OCI-LY3 (cell line): Measurements from ENCODE around the gene GLUD1.
"Not testable (repeated sequence)": the region's sequence is repeated elsewhere in the genome, so short reads cannot be mapped to it uniquely, and the experiment has no call there.

Experiments used
- H2AFZ ChIP-seq: fragments of 200-600, 300-600 bp; shearing (Covaris generic); 2 replicates; pipeline ENCODE4 v1.6.0; 2014; ENCODE audit warnings: antibody characterized with exemption, low read depth, low read length
- H3K27ac ChIP-seq: fragments of 200-600, 300-600 bp; sonication (generic); 2 replicates; pipeline ENCODE4 v1.5.1; 2014; ENCODE audit warnings: mild to moderate bottlenecking, low read length, moderate library complexity, mixed read lengths
- H3K27me3 ChIP-seq: fragments of 200-600, 300-600 bp; sonication (generic); 2 replicates; pipeline ENCODE4 v1.6.1; 2014; ENCODE audit warnings: low read depth, low read length, mixed read lengths
- H3K36me3 ChIP-seq: fragments of 200-600, 300-600 bp; sonication (generic); replicated peaks from 2 replicates; pipeline ENCODE3; 2014; ENCODE audit warnings: low read depth, low read length, mixed read lengths
- H3K4me1 ChIP-seq: fragments of 300-600, 200-600 bp; sonication (generic); 2 replicates; pipeline ENCODE4 v1.6.1; 2014; ENCODE audit warnings: low read length, mixed read lengths
- H3K4me2 ChIP-seq: fragments of 200-600, 300-600 bp; sonication (generic); 2 replicates; pipeline ENCODE4 v1.6.1; 2014; ENCODE audit warnings: low read length, mixed read lengths
- H3K4me3 ChIP-seq: fragments of 300-600, 200-600 bp; sonication (generic); 2 replicates; pipeline ENCODE4 v1.5.1; 2014; ENCODE audit warnings: antibody characterized with exemption, mild to moderate bottlenecking, low read length, moderate library complexity
- H3K79me2 ChIP-seq: fragments of 300-600, 200-600 bp; shearing (Covaris generic); 2 replicates; pipeline ENCODE4 v1.6.1; 2014; ENCODE audit warnings: mild to moderate bottlenecking, low read length, mixed read lengths
- H3K9ac ChIP-seq: fragments of 300-600, 200-600 bp; shearing (Covaris generic); 2 replicates; pipeline ENCODE4 v1.6.0; 2014; ENCODE audit warnings: mild to moderate bottlenecking, low read length, moderate library complexity
- H3K9me3 ChIP-seq: fragments of 200-600, 300-600 bp; shearing (Covaris generic); 2 replicates; pipeline ENCODE4 v1.6.1; 2014; ENCODE audit warnings: low read length, mixed read lengths; ENCODE audit not compliant: insufficient read depth
- H4K20me1 ChIP-seq: fragments of 200-600, 300-600 bp; sonication (generic); 2 replicates; pipeline ENCODE4 v1.6.1; 2016; ENCODE audit warnings: low read length, mixed read lengths; ENCODE audit not compliant: insufficient read depth
- CTCF ChIP-seq: fragments of 200-600, 300-600 bp; sonication (generic); IDR thresholded peaks from 2 replicates; pipeline ENCODE4 v1.5.1; 2014; ENCODE audit warnings: antibody characterized with exemption, low read length, low read depth
- EZH2phosphoT487 ChIP-seq: fragments of 200-600 bp; shearing (Covaris generic); IDR thresholded peaks from 2 replicates; pipeline ENCODE4 v1.6.1; 2018; ENCODE audit warnings: antibody characterized with exemption, mixed run types, low read depth

The GLUD1 gene

DNA sequence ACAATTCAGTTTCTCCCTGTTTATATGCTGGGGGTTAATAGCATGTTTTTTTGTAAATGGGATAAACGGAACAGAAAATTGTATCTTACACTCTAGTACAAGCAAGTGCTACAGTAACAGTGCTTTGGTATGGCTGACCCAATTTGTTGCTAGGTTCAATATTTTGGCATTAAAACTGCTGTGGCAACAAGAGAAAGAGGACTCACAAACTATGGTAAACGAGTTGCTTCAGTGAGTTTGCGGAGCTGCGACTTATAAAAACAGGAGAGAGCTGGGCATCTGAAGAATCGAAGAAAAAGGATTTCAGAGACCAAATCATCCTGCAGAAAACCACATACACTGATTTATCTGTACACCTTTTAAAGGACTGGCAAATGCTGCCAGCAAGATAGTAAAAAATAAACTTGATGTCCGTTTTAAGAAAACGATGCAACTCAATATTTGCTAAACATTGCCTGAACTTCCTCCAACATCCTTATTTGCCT is 2.2 kb downstream of the GLUD1 start:
- Histone ChIP-seq H3K27ac (no peak overlapping the region), H2AFZ (no peak overlapping the region), H3K36me3 (peaks cover 25% of the 10 kb centered on the region), H3K4me3 (peak overlapping the region; percentile 98), H3K4me1 (peaks cover 23% of the 10 kb centered on the region), H3K79me2 (peaks cover 86% of the 10 kb centered on the region), H3K9ac (no peak overlapping the region), H3K27me3 (no peaks in the 10 kb centered on the region), H3K4me2 (peak overlapping the region; percentile 86), H3K9me3 (no peaks in the 10 kb centered on the region), H4K20me1 (peaks cover 42% of the 10 kb centered on the region)
- no peak for TF ChIP-seq EZH2phosphoT487
- TF ChIP-seq CTCF, result no peak

DNA sequence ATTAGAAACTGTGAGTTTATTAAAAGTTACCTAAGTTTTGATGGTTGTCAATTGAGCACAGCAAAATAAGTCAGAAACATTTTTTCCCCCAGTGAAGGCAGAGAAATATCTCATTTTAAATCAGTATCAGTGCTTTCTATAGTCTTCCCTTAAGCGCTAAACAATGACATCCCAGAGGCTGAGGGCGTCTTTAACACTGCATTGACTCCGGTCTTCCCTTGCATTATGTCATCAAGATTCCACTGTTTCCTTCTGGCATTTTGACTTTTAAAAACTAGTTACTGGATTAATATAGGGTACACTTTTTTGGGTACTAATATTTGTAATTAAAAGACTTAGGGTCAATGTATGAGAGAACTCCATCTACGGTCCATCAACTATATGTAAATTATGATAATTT is 3.9 kb downstream of the GLUD1 start:
- H4K20me1 ChIP-seq, result peaks cover 51% of the 10 kb centered on the region
- no peak overlapping the region for H3K4me3 ChIP-seq
- peaks cover 14% of the 10 kb centered on the region for H3K4me1 ChIP-seq
- no peak for TF ChIP-seq CTCF
- no peak for TF ChIP-seq EZH2phosphoT487
- H3K27me3 ChIP-seq, result no peaks in the 10 kb centered on the region
- H3K36me3 ChIP-seq, result peaks cover 32% of the 10 kb centered on the region
- no peak overlapping the region for H3K4me2 ChIP-seq
- H3K27ac ChIP-seq, result no peak overlapping the region
- no peaks in the 10 kb centered on the region for H3K9me3 ChIP-seq
- H3K79me2 ChIP-seq, result peaks cover 81% of the 10 kb centered on the region
- H3K9ac ChIP-seq, result no peak overlapping the region
- no peak overlapping the region for H2AFZ ChIP-seq

GRCh38 chr10:87089746-87090145 is 4.9 kb downstream of the GLUD1 start:
- H3K79me2 ChIP-seq, result peaks cover 84% of the 10 kb centered on the region
- no peak for TF ChIP-seq EZH2phosphoT487
- no peak for TF ChIP-seq CTCF
- H3K4me3 ChIP-seq, result no peak overlapping the region

DNA sequence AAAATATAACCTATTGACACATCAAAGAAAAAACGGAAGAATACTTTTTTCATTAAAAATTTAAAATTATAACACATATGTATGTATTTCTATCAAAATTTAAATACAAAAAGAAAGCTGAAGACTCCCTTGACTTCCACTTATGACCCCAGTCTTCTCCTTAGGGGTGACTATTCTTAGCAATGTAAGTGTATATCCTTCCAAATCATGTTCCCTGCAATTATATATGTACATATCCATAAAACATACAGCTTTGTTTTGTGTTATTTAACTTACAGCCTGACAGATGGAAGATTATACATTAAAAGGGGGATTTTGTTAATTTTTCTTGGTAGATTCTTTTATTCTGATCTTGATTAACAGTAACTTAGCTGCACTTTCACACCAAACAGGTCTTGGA is 9.1 kb downstream of the GLUD1 start:
- Histone ChIP-seq H3K4me3 (no peak overlapping the region), H3K9me3 (no peaks in the 10 kb centered on the region), H3K79me2 (peaks cover 72% of the 10 kb centered on the region), H3K4me2 (no peak overlapping the region), H3K27me3 (no peaks in the 10 kb centered on the region), H3K27ac (no peak overlapping the region), H3K36me3 (peaks cover 22% of the 10 kb centered on the region), H3K9ac (no peak overlapping the region), H2AFZ (no peak overlapping the region), H3K4me1 (peaks cover 14% of the 10 kb centered on the region), H4K20me1 (peaks cover 44% of the 10 kb centered on the region)
- no peak for TF ChIP-seq EZH2phosphoT487
- TF ChIP-seq CTCF, result no peak

More at GRCh38 chr10:87089746-87090145, 4.9 kb downstream of the GLUD1 start:
- H3K4me2 ChIP-seq, result no peak overlapping the region
- peaks cover 18% of the 10 kb centered on the region for H3K4me1 ChIP-seq
- no peak overlapping the region for H3K27ac ChIP-seq
- H3K9me3 ChIP-seq, result no peaks in the 10 kb centered on the region
- H3K9ac ChIP-seq, result no peak overlapping the region
- no peak overlapping the region for H2AFZ ChIP-seq
- peaks cover 35% of the 10 kb centered on the region for H3K36me3 ChIP-seq
- no peaks in the 10 kb centered on the region for H3K27me3 ChIP-seq
- H4K20me1 ChIP-seq, result peaks cover 57% of the 10 kb centered on the region

- Histone ChIP-seq H3K79me2 (peaks cover 60% of the 10 kb centered on the region), H4K20me1 (peaks cover 33% of the 10 kb centered on the region), H3K36me3 (peaks cover 15% of the 10 kb centered on the region), H3K4me2 (peak overlapping the region; percentile 37), H3K4me1 (peaks cover 14% of the 10 kb centered on the region)
- not testable (repeated sequence) for H2AFZ ChIP-seq, H3K9me3 ChIP-seq, H3K9ac ChIP-seq, H3K27me3 ChIP-seq, H3K27ac ChIP-seq, H3K4me3 ChIP-seq
Observed at GRCh38 chr10:87084291-87084782, 10.3 kb downstream of the GLUD1 start.

DNA sequence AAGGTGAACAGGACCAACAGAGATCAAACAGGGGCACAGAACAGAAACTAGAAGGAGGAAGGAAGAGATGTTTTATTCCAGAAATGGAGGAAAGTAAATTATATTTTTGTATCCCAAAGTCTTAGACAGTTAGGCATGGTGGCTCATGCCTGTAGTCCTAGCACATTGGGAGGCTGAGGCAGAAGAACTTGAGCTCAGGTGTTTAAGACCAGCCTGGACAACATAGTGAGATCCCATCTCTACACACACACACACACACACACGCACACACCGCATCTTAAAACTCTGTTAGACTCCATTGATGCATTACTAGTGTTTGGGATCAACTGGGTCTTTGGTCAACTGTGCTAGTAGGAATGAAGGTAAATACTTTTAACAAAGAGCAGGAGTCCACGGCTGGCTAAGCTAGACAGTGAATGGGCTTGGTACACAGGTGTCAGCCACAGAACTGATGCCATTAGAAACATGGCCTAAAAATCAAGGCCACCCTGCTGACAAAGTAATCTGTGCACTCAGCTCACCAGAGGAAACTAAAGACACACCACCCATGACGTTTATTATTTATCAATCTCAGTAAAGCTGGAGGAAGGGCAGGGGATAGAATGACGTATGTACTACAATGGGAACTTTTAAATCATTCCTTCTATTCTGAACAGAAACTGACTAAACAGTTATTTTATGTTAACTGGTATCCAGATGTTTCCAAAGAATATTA is 10.9 kb downstream of the GLUD1 start:
- not testable (repeated sequence) for H3K9ac ChIP-seq, H3K9me3 ChIP-seq, H3K27me3 ChIP-seq, H3K27ac ChIP-seq, H3K4me3 ChIP-seq, H2AFZ ChIP-seq, H3K36me3 ChIP-seq
- Histone ChIP-seq H3K79me2 (peaks cover 54% of the 10 kb centered on the region), H4K20me1 (peaks cover 30% of the 10 kb centered on the region), H3K4me2 (peak overlapping the region; percentile 37; the same call in 1 of the 2 replicates), H3K4me1 (peaks cover 14% of the 10 kb centered on the region)
